RWPE2 (cell line): ENCODE data around the gene GGN.
A peak's percentile ranks its signal among the peaks of the same experiment; 100 is the strongest.

Experiments used
- ATAC-seq: fragments of 200-7000 bp; cut with Tn5 transposase; 3 replicates; pipeline ENCODE4 v1.9.1; 2021; ENCODE audit warnings: low read depth
- DNase-seq: peaks from one replicate; pipeline ENCODE4 v3.0.0-alpha.2; 2020; ENCODE audit warnings: low spot score
- H3K27ac ChIP-seq: fragments of 450-650 bp; 2 replicates; pipeline ENCODE4 v1.5.1; 2017; ENCODE audit warnings: mild to moderate bottlenecking; ENCODE audit not compliant: poor library complexity, severe bottlenecking
- H3K27me3 ChIP-seq: fragments of 250-450 bp; sonication (Bioruptor Pico); 2 replicates; pipeline ENCODE4 v1.5.1; 2021; ENCODE audit warnings: mild to moderate bottlenecking, moderate library complexity; ENCODE audit not compliant: insufficient read depth, poor library complexity, severe bottlenecking
- H3K36me3 ChIP-seq: fragments of 250-450 bp; sonication (Bioruptor Pico); 2 replicates; pipeline ENCODE4 v1.5.1; 2020; ENCODE audit warnings: low read depth, mild to moderate bottlenecking, moderate library complexity
- H3K4me1 ChIP-seq: fragments of 250-450 bp; sonication (Bioruptor Pico); 2 replicates; pipeline ENCODE4 v1.5.1; 2021; ENCODE audit warnings: mild to moderate bottlenecking, moderate library complexity; ENCODE audit not compliant: insufficient read depth, poor library complexity, severe bottlenecking
- H3K4me3 ChIP-seq: fragments of 250-450 bp; sonication (Bioruptor Pico); 2 replicates; pipeline ENCODE4 v1.5.1; 2021; ENCODE audit warnings: mild to moderate bottlenecking, moderate library complexity; ENCODE audit not compliant: severe bottlenecking
- H3K9me3 ChIP-seq: fragments of 250-450 bp; sonication (Bioruptor Pico); 2 replicates; pipeline ENCODE4 v1.5.1; 2021; ENCODE audit warnings: mild to moderate bottlenecking, moderate library complexity; ENCODE audit not compliant: severe bottlenecking
- TF ChIP-seq, protein P1 (sequence below): fragments of 450-650 bp; IDR thresholded peaks from one replicate; pipeline ENCODE4 v1.5.1; 2017; ENCODE audit warnings: mild to moderate bottlenecking, moderate library complexity; ENCODE audit not compliant: poor library complexity, severe bottlenecking

GGN gene

DNA sequence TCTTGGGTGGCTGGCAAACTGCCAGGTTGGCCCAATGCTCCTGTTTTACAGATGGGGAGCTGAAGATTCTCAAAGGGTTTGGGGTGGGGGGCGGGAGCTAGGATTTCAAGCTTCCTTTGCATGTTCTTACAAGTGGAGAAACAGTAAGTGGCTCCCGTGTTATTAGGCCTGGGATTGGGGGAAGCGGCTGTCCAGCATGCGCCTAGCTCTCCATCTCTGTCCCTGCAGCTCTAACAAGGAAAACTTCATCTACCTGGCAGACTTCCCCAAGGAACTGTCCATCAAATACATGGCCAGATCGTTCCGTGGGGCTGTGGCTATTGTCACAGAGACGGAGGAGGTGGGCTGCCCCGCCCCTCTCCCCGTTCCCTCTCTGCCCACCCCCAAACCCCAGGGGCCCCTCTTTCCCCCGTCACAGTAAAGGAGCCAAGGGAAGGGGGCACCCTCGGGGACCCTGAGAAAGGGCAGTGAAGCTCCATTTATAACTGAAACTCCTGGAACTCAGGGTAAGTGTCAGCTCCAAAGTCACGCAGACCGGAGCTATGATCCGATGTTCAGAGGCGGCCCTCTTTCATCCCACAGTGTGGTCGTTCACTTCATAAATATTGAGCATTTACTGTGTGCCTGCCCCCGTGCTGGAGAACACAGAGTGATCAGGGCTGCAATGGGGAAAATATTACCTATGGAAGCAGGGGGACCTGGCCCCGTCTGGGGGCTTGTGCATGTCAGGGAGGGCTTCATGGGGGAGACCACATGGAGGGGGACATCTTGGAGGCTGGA lies 28.4 kb downstream of the GGN start:
- H3K4me3 ChIP-seq, result no peak overlapping the region
- ATAC-seq (no peak), DNase-seq (peak; percentile 26)
- no peaks in the 10 kb centered on the region for H3K9me3 ChIP-seq
- H3K27me3 ChIP-seq, result peaks cover 33% of the 10 kb centered on the region
- H3K27ac ChIP-seq, result no peak overlapping the region
- no peaks in the 10 kb centered on the region for H3K36me3 ChIP-seq
- no peaks in the 10 kb centered on the region for H3K4me1 ChIP-seq
- TF ChIP-seq, protein P1, sequence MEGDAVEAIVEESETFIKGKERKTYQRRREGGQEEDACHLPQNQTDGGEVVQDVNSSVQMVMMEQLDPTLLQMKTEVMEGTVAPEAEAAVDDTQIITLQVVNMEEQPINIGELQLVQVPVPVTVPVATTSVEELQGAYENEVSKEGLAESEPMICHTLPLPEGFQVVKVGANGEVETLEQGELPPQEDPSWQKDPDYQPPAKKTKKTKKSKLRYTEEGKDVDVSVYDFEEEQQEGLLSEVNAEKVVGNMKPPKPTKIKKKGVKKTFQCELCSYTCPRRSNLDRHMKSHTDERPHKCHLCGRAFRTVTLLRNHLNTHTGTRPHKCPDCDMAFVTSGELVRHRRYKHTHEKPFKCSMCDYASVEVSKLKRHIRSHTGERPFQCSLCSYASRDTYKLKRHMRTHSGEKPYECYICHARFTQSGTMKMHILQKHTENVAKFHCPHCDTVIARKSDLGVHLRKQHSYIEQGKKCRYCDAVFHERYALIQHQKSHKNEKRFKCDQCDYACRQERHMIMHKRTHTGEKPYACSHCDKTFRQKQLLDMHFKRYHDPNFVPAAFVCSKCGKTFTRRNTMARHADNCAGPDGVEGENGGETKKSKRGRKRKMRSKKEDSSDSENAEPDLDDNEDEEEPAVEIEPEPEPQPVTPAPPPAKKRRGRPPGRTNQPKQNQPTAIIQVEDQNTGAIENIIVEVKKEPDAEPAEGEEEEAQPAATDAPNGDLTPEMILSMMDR, result no peak

DNA sequence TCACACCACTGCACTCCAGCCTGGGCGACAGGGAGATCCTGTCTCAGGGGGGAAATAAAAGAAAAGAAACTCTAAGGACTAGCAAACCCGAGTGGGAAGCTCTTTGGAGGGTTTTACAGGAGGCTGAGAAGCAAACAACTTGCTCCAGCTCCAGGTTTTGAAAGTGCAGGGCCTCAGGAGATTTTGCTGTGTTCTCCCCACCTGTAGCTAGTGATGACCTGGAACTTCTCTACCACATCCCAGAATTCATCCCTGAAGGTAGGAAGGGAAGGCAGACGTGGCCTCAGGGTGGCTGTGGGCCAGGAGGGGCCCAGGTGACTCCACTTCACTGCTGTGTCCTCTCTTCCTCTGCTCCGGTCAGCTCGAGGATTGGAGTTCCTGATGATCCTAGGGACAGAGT lies 29.8 kb downstream of the GGN start:
- no peaks in the 10 kb centered on the region for H3K36me3 ChIP-seq
- H3K4me3 ChIP-seq, result no peak overlapping the region
- no peak for ATAC-seq
- TF ChIP-seq, protein P1, result no peak
- no peaks in the 10 kb centered on the region for H3K4me1 ChIP-seq
- H3K9me3 ChIP-seq, result no peaks in the 10 kb centered on the region
- peaks cover 33% of the 10 kb centered on the region for H3K27me3 ChIP-seq
- no peak for DNase-seq
- no peak overlapping the region for H3K27ac ChIP-seq

DNA sequence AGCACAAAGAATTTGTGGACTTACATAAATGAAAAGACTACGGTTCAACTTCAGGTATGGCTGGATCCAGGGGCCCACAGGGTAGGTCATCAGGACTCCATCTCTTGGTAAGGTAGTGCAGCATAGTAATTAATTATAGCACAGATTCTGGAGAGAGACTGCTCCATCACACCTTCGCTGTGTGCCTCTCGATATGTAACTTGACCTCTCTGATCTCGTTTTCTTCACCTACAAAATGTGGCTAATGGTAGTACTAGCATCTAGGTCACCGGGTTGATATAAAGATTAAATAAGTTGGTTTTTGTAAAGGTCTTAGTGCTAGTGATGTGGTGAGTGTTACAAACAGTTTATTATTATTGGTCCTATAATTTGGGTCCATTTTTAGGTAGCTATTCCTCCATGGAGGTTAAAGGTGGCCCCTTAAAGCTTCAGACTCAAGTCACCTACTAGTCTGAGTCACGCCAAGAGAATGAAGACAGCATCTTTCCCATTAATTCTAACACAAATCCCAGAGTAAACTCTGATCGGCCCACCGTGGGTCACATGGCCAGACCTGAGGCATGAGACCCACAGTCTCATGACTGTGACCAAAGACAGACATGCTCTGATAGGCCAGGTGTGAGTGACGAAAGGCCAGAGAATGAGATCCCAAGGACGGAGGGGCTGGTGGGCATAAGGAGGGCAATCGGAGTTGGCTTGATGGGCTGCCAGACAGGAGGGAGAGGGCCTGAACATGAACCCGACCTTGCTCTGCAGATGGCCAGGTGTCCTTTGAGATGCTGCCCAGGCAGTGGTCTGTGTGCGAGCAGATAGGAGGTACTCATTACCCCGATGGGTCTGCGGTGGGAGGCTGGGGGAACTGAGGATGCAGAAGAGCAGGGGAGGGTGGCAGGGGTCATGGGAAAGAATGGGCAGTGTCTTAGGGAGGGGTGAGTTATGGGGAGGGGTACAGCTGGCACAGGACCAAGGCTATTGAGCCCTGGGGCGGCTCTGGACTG lies 31.8 kb downstream of the GGN start:
- ATAC-seq, result no peak
- no peaks in the 10 kb centered on the region for H3K4me1 ChIP-seq
- H3K4me3 ChIP-seq, result no peak overlapping the region
- H3K27ac ChIP-seq, result no peak overlapping the region
- DNase-seq, result peak; percentile 38
- TF ChIP-seq, protein P1, result no peak
- no peaks in the 10 kb centered on the region for H3K9me3 ChIP-seq
- no peaks in the 10 kb centered on the region for H3K36me3 ChIP-seq
- H3K27me3 ChIP-seq, result peaks cover 29% of the 10 kb centered on the region

DNA sequence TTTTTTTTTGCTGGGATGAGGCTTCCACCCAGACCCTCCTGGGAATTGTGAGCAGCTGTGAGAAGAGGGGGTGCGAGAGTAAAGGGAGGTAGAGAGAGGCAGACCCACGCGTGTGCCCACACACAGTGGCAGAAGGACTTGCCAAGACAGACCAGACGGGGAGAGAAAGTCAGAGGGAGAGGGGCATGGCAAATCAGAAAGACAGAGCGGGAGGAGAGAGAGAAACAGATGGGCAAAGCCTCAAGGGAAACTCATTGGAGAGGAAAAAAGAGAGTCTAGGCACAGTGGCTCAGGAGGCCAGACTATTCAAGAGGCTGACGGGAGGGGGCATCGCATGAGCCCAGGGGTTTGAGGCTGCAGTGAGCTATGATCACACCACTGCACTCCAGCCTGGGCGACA lies 35.2 kb downstream of the GGN start:
- no peak overlapping the region for H3K27ac ChIP-seq
- no peak for DNase-seq
- no peaks in the 10 kb centered on the region for H3K27me3 ChIP-seq
- no peak overlapping the region for H3K4me3 ChIP-seq
- no peaks in the 10 kb centered on the region for H3K36me3 ChIP-seq
- H3K9me3 ChIP-seq, result no peaks in the 10 kb centered on the region
- no peaks in the 10 kb centered on the region for H3K4me1 ChIP-seq
- TF ChIP-seq, protein P1, result no peak
- no peak for ATAC-seq
